ENCODE measurements around the gene INO80E.

DNA sequence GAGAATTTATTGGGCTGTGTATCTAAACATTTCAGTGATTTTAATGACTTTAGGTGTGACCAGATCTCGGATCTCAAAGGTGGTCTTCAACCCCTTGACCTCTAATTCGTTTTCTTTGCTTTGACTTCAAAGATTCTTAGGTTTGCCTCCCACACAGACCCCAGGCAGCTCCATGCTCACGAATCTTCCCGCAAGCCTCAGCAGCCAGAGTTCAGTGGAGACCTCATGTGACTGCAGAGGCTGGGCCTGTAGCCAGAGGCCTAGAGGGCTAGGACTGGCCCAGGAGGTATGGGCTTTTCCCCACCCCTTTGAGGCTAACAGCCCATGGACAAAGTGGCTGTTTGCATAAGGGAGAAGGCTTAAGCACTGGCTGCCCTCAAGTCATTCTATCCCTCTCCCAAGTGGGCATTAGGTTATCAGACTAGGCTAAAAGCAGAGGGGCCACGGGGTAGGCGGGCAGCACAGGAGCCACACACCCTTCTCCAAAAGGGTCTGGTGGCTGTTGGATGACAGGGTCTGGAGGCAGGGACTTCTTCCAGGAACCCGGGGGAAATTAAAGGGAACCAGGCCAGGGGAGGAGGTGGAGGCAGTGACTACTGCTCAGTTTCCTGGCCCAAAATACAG lies 3.6 kb upstream of the INO80E start:
- TF ChIP-seq, protein P1, sequence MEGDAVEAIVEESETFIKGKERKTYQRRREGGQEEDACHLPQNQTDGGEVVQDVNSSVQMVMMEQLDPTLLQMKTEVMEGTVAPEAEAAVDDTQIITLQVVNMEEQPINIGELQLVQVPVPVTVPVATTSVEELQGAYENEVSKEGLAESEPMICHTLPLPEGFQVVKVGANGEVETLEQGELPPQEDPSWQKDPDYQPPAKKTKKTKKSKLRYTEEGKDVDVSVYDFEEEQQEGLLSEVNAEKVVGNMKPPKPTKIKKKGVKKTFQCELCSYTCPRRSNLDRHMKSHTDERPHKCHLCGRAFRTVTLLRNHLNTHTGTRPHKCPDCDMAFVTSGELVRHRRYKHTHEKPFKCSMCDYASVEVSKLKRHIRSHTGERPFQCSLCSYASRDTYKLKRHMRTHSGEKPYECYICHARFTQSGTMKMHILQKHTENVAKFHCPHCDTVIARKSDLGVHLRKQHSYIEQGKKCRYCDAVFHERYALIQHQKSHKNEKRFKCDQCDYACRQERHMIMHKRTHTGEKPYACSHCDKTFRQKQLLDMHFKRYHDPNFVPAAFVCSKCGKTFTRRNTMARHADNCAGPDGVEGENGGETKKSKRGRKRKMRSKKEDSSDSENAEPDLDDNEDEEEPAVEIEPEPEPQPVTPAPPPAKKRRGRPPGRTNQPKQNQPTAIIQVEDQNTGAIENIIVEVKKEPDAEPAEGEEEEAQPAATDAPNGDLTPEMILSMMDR (IDR thresholded peaks at IDR 0.05) = no peak
- TF ChIP-seq EZH2 (IDR thresholded peaks at IDR 0.05; ENCODE audit: borderline replicate concordance, insufficient read depth, low read depth, low read length, poor library complexity, severe bottlenecking) = no peak
